Fibroblast of the aortic adventitia (primary cell): ENCODE measurements around the gene CLVS2. TPM values are rescaled to one million over a fixed set of nuclear protein-coding genes. Genes with fewer than 3 reads are reported as not detected.

Experiments used
- DNase-seq: peaks from one replicate; pipeline ENCODE4 v3.0.0-alpha.2; 2010; ENCODE audit warnings: low read depth
- H3K4me3 ChIP-seq: 2 replicates; pipeline ENCODE4 v1.5.1; 2011; ENCODE audit warnings: low read depth, mild to moderate bottlenecking, control low read depth, low read length, moderate library complexity
- total RNA-seq: library from RNA; depleted of rRNA; stranded (reverse); fragments of >200 nt; gene quantifications from 2 replicates; pipeline ENCODE4 v1.2.3, GENCODE V29; 2012; ENCODE audit warnings: low replicate concordance
- TF ChIP-seq, protein P1 (sequence below): IDR thresholded peaks from 2 replicates; pipeline ENCODE4 v1.5.1; 2011; ENCODE audit warnings: mild to moderate bottlenecking, low read length, control low read depth, inconsistent platforms; ENCODE audit not compliant: insufficient read depth

Gene CLVS2
- total RNA-seq, 1 donor = not detected

DNA sequence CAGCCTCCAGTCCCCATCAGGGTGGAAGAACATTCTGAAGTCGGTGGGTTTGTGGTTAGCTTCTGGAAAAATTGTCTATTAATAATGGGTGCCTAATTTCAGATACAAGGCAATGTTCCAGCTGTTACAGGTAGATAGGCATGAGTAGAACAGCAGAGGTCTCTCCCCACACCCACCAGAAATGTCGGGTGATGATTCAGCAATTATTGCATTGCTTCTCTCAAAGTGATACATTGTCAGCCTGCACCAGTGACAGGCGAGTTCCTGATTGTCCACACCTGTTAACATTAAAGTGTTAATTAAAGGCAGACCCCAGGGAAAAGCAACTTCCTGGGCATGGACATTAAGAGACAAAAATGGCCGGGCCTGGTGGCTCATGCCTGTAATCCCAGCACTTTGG, 18.9 kb upstream of the CLVS2 start:
- H3K4me3 ChIP-seq = no peak overlapping the region
- DNase-seq = no peak
- TF ChIP-seq, protein P1, sequence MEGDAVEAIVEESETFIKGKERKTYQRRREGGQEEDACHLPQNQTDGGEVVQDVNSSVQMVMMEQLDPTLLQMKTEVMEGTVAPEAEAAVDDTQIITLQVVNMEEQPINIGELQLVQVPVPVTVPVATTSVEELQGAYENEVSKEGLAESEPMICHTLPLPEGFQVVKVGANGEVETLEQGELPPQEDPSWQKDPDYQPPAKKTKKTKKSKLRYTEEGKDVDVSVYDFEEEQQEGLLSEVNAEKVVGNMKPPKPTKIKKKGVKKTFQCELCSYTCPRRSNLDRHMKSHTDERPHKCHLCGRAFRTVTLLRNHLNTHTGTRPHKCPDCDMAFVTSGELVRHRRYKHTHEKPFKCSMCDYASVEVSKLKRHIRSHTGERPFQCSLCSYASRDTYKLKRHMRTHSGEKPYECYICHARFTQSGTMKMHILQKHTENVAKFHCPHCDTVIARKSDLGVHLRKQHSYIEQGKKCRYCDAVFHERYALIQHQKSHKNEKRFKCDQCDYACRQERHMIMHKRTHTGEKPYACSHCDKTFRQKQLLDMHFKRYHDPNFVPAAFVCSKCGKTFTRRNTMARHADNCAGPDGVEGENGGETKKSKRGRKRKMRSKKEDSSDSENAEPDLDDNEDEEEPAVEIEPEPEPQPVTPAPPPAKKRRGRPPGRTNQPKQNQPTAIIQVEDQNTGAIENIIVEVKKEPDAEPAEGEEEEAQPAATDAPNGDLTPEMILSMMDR = no peak

DNA sequence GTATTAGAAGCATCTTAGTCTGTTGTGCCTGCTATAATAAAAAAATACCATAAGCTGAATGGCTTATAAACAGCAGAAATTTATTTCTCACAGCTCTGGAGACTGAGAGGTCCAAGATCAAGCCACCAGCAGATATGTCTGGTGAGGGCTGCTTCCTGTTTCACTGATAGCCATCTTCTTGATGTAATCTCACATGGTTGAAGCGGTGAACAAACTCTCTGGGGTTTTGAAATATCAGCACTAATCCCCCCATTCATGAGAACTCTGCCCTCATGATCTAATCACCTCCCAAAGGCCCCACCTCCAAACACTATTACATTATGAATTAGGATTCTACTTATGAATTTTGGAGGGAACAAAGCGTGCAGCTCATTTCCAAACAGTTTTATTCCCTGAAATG, 11.6 kb upstream of the CLVS2 start:
- no peak for DNase-seq
- H3K4me3 ChIP-seq = no peak overlapping the region
- TF ChIP-seq, protein P1 = no peak

DNA sequence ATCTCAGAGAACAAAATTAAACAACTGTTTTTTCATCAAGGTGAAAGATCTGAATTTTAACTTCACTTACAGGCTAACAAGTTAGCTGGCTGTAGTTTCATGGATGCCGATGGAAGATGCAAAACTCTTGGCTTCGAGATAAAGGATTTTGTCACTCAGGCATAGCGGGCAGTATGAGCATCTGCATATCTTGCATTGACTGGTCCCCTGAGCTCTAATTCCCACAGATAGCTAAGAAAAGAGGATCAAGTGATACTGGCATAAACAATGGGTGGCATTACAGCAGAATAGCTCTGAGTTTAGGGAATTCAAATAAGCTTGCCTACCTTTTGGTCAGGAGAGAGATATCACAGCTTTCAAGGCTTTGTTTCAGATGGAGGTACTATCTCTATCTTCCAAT, 1.8 kb upstream of the CLVS2 start:
- TF ChIP-seq, protein P1 = no peak
- DNase-seq = no peak
- H3K4me3 ChIP-seq = no peak overlapping the region

DNA sequence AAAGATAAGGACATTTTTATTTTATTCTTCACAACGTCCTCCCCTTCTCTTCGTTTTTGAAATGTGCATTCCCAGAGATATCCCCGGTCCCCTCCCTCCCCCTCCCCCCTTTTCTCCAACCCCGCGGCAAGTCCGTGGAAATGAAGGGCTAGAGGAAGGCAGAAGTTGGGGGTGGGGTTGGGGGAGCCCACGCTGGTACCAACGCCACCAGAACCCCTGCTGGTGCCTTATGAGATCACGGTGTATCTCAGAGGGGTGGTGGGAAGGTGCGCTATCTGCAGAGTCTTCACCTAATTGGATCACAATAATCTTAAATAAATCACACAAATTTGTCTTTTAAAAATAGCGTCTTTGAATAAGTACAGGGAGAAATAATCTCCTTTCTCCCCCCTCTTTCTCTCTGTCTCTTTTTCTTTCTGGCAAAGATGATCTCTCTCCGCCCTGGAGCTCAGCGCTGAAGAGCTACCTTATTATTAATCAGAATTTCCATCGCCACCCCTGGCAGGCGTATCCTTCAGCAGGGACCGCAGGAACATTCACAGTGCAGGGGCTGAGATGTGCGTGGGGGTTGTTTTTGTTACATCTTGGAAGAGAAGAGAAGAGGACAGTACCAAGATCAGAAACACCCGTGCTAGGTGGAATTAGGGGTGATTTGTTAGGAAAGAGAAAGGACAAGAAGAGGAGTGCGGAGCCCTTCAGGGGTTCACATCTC, 915 bp downstream of the CLVS2 start:
- TF ChIP-seq, protein P1 = no peak

DNA sequence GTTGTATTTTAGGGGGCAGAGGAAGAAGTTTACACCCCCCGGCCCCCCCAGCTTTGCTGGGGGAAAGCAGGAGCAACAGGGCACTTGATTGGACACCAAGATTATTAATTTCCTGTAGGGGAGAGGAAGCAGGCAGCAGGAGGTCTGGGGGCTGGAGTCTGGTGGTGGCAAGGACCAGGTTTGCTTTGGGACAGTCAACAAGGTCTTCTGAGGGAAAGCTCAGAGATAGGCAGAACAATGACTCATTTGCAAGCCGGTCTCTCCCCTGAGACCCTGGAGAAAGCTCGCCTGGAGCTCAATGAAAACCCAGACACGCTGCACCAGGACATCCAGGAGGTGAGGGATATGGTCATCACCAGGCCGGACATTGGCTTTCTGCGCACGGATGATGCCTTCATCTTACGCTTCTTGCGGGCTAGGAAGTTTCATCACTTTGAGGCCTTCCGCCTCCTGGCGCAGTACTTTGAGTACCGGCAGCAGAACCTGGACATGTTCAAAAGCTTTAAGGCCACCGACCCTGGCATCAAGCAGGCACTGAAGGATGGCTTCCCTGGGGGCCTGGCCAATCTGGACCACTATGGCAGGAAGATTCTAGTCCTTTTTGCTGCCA, 1.6 kb downstream of the CLVS2 start:
- TF ChIP-seq, protein P1 = no peak
- no peak overlapping the region for H3K4me3 ChIP-seq
- no peak for DNase-seq

More for the DNA sequence above, 915 bp downstream of the CLVS2 start:
- H3K4me3 ChIP-seq = no peak overlapping the region
- no peak for DNase-seq

DNA sequence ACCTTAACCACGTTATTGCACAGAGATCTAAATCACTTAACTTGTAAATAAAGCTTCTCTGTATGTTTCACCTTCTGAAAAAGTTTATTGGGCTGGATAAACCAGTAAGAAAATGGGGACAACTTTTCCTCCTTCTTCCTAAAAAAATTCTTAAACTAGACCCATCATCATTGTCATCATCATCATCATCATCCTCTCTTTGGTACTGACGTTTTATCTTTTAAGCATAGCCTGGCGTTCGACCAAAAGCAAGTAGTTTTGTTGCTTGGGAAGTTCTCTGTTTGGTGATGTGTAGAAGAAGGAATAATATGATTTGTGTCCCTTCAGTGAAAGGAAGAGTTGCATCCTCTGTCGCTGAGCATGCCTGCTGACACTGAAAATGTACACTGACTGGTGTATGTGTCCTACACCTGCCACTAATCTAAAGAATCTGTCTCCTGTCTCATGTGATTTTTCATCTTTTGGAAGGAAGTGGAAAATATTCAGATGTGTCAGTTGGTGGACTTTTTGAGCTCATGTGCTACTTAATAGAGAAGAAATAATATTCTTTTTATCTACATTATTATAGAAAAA, 2.5 kb downstream of the CLVS2 start:
- no peak for DNase-seq
- TF ChIP-seq, protein P1 = no peak
- H3K4me3 ChIP-seq = no peak overlapping the region
